PC-9 (cell line): ENCODE results near the gene ZNF24. TPM values are rescaled to one million over a fixed set of nuclear protein-coding genes. Genes with fewer than 3 reads are reported as not detected.

ENCODE experiments used
- BruUV-seq: library from RNA; stranded (reverse); fragments of 400-500 nt; replicated peaks from 2 replicates; lab custom pipeline; 2021; lab: Mats Ljungman, UMichigan
- CTCF ChIA-PET: fragments of 300-600 bp; sonication (Branson Sonifier 250); formaldehyde crosslinking; loops from one replicate; lab custom pipeline; 2022; ENCODE audit warnings: antibody characterized with exemption; lab: Charles Lee
- POLR2A ChIA-PET: fragments of 300-600 bp; sonication (Branson Sonifier 250); formaldehyde crosslinking; loops from one replicate; lab custom pipeline; 2022; ENCODE audit warnings: antibody characterized with exemption; ENCODE audit not compliant: unreplicated experiment; lab: Charles Lee
- DNase-seq, 2 experiments: peaks; one replicate each; pipeline versions ENCODE4 v3.0.0 to v3.0.0-alpha.2; 2015 to 2022; ENCODE audit warnings: mixed read lengths in 1 of 2
- H2AFZ ChIP-seq: fragments of 200-600 bp; sonication (generic); 2 replicates; pipeline ENCODE4 v1.8.1; 2017; ENCODE audit warnings: antibody characterized with exemption
- H3F3A ChIP-seq: fragments of 200-600 bp; sonication (generic); 2 replicates; pipeline ENCODE4 v1.8.1; 2017; ENCODE audit warnings: antibody characterized with exemption, mild to moderate bottlenecking, low read depth; ENCODE audit not compliant: insufficient read depth
- H3K27ac ChIP-seq: fragments of 200-600 bp; sonication (generic); 2 replicates; pipeline ENCODE4 v1.6.1; 2016; ENCODE audit warnings: mixed run types
- H3K27me3 ChIP-seq: fragments of 200-600 bp; sonication (generic); 2 replicates; pipeline ENCODE4 v1.6.1; 2016; ENCODE audit warnings: low read depth, mixed run types; ENCODE audit not compliant: insufficient read depth
- H3K36me3 ChIP-seq: fragments of 200-600 bp; sonication (generic); 2 replicates; pipeline ENCODE4 v1.6.1; 2016; ENCODE audit warnings: low read depth, mixed run types
- H3K4me1 ChIP-seq: fragments of 200-600 bp; sonication (generic); replicated peaks from 2 replicates; pipeline ENCODE4 v1.6.1; 2016; ENCODE audit warnings: mixed run types; ENCODE audit not compliant: insufficient read depth
- H3K4me2 ChIP-seq: fragments of 200-600 bp; sonication (generic); 2 replicates; pipeline ENCODE4 v1.6.1; 2017; ENCODE audit warnings: mixed run types
- H3K4me3 ChIP-seq: fragments of 200-600 bp; sonication (generic); 2 replicates; pipeline ENCODE4 v1.6.1; 2016; ENCODE audit warnings: mixed run types
- H3K79me2 ChIP-seq: fragments of 200-600 bp; sonication (generic); 2 replicates; pipeline ENCODE4 v1.6.1; 2017; ENCODE audit warnings: low read depth, mixed run types
- H3K9me2 ChIP-seq: fragments of 200-600 bp; sonication (generic); 2 replicates; pipeline ENCODE4 v1.8.1; 2017; ENCODE audit warnings: mild to moderate bottlenecking; ENCODE audit not compliant: insufficient read depth
- H3K9me3 ChIP-seq: fragments of 200-600 bp; sonication (generic); 2 replicates; pipeline ENCODE4 v1.8.1; 2016; ENCODE audit warnings: low read depth; ENCODE audit not compliant: insufficient read depth
- H4K20me1 ChIP-seq: fragments of 200-600 bp; sonication (generic); 2 replicates; pipeline ENCODE4 v1.8.1; 2017; ENCODE audit not compliant: insufficient read depth
- EZH2 ChIP-seq: fragments of 200-600 bp; sonication (generic); IDR thresholded peaks from 2 replicates; pipeline ENCODE4 v1.8.0; 2017; ENCODE audit warnings: antibody characterized with exemption, low read depth
- intact Hi-C: fragments of 100-400 bp; cut with micrococcal nuclease; formaldehyde crosslinking; loops from one replicate; pipeline ENCODE4 v1.10.0; 2022; ENCODE audit not compliant: unreplicated experiment
- total RNA-seq: library from RNA; stranded (reverse); gene quantifications from 2 replicates; pipeline ENCODE4 v1.2.3, GENCODE V29; 2021
- TF ChIP-seq, protein P1 (sequence below): fragments of 200-600 bp; sonication (generic); conservative IDR thresholded peaks from 2 replicates; pipeline ENCODE4 v1.6.1; 2017; ENCODE audit warnings: mixed run types, antibody characterized with exemption, mild to moderate bottlenecking, moderate library complexity

Gene ZNF24
- total RNA-seq, 1 experiment from 2014 or later, result 33.9 TPM

DNA sequence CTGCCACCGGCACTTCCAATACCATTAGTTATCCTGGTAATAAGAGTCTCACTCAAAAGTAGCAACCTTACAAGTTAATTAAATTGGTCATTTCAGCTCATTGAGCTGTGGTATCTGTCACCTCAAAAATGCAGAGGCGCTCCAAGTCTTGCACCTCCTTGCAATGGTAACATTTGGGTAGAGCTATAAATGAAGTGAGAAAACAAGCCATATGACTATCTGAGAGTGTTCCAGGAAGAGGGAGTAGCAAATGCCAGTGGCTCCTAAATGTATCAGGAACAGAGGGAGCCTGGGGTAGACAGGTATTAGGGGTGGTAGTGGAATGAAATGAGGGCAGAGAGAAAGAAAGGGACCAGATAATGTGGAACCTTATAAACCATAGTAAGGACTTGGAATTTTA, 48.2 kb downstream of the ZNF24 start:
- intact Hi-C loops, result no loop called here

GRCh38 chr18:35291166-35291565, 53.1 kb downstream of the ZNF24 start:
- no peaks in the 10 kb centered on the region for H3K9me3 ChIP-seq
- H3K27ac ChIP-seq, result no peak overlapping the region
- no peak for TF ChIP-seq EZH2
- TF ChIP-seq, protein P1, sequence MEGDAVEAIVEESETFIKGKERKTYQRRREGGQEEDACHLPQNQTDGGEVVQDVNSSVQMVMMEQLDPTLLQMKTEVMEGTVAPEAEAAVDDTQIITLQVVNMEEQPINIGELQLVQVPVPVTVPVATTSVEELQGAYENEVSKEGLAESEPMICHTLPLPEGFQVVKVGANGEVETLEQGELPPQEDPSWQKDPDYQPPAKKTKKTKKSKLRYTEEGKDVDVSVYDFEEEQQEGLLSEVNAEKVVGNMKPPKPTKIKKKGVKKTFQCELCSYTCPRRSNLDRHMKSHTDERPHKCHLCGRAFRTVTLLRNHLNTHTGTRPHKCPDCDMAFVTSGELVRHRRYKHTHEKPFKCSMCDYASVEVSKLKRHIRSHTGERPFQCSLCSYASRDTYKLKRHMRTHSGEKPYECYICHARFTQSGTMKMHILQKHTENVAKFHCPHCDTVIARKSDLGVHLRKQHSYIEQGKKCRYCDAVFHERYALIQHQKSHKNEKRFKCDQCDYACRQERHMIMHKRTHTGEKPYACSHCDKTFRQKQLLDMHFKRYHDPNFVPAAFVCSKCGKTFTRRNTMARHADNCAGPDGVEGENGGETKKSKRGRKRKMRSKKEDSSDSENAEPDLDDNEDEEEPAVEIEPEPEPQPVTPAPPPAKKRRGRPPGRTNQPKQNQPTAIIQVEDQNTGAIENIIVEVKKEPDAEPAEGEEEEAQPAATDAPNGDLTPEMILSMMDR, result no peak
- BruUV-seq, result no TSS peak
- no peaks in the 10 kb centered on the region for H4K20me1 ChIP-seq
- H2AFZ ChIP-seq, result no peak overlapping the region
- intact Hi-C loops, result loop anchor here (2.0 kb wide), 1 partner anchor 682 kb away; the partner anchor contains the start of gene RMP24
- ChIA-PET POLR2A (no interaction called here), CTCF (no interaction called here)
- H3K4me2 ChIP-seq, result peak overlapping the region; percentile 89
- no peaks in the 10 kb centered on the region for H3K27me3 ChIP-seq
- H3K9me2 ChIP-seq, result no peaks in the 10 kb centered on the region
- H3K79me2 ChIP-seq, result peaks cover 25% of the 10 kb centered on the region
- H3F3A ChIP-seq, result no peaks in the 10 kb centered on the region
- no peak for DNase-seq
- peaks cover 3% of the 10 kb centered on the region; the same call in 1 of the 2 replicates for H3K4me1 ChIP-seq
- no peaks in the 10 kb centered on the region for H3K36me3 ChIP-seq
- H3K4me3 ChIP-seq, result peak overlapping the region; percentile 82

More for the DNA sequence above, 48.2 kb downstream of the ZNF24 start:
- no peaks in the 10 kb centered on the region for H3K27me3 ChIP-seq
- H3K9me3 ChIP-seq, result no peaks in the 10 kb centered on the region
- no peak overlapping the region for H2AFZ ChIP-seq
- no peak for TF ChIP-seq EZH2
- TF ChIP-seq, protein P1, result no peak
- H3K4me1 ChIP-seq, result peaks cover 1% of the 10 kb centered on the region; the same call in 1 of the 2 replicates
- CTCF ChIA-PET, result no interaction called here
- H3K4me3 ChIP-seq, result no peak overlapping the region
- no peak for DNase-seq
- no peaks in the 10 kb centered on the region for H3K9me2 ChIP-seq
- no peak overlapping the region for H3K27ac ChIP-seq
- POLR2A ChIA-PET, result no interaction called here
- no peak overlapping the region for H3K4me2 ChIP-seq
- 0 out of 2 replicates have a peak, but pooled peaks cover 3% of the 10 kb centered on the region for H3K36me3 ChIP-seq
- peaks cover 3% of the 10 kb centered on the region for H3K79me2 ChIP-seq
- no TSS peak for BruUV-seq
- H4K20me1 ChIP-seq, result no peaks in the 10 kb centered on the region
- H3F3A ChIP-seq, result no peaks in the 10 kb centered on the region

GRCh38 chr18:35290094-35290735, 54.0 kb downstream of the ZNF24 start, which contains the start of gene ZSCAN30:
TSS of gene ZSCAN30 (minus strand) at chr18:35290229. CDS start at chr18:35264352, 25,877 bp downstream.
- ChIA-PET POLR2A (interaction anchor here (0.5 to 0.6 kb wide), 3 partner anchors 18 to 54 kb away, joined by 3 to 8 read pairs (median 6); partner anchors contain the start of gene ZNF24), CTCF (no interaction called here)
- peak within 1 kb of the TSS; percentile 100 for H2AFZ ChIP-seq
- no TSS peak for BruUV-seq
- peaks cover 25% of the 10 kb centered on the region for H3K79me2 ChIP-seq
- H4K20me1 ChIP-seq, result no peaks in the 10 kb centered on the region
- H3K9me2 ChIP-seq, result no peaks in the 10 kb centered on the region
- intact Hi-C loops, result loop anchor here (2.0 kb wide), 1 partner anchor 683 kb away; the partner anchor contains the start of gene RMP24
- peak within 1 kb of the TSS; percentile 89 for H3K4me2 ChIP-seq
- H3K4me1 ChIP-seq, result peaks cover 3% of the 10 kb centered on the region; the same call in 1 of the 2 replicates
- H3K27me3 ChIP-seq, result no peaks in the 10 kb centered on the region
- peak within 1 kb of the TSS; percentile 54 for H3K27ac ChIP-seq
- H3K4me3 ChIP-seq, result peak within 1 kb of the TSS; percentile 82
- no peaks in the 10 kb centered on the region for H3K9me3 ChIP-seq
- DNase-seq, result peak; percentile 75 to 88
- H3F3A ChIP-seq, result no peaks in the 10 kb centered on the region
- TF ChIP-seq, protein P1, result no peak
- no peak for TF ChIP-seq EZH2
- H3K36me3 ChIP-seq, result no peaks in the 10 kb centered on the region
